OCI-LY7 (cell line): ENCODE measurements around the gene PPM1J. TPM values are rescaled to one million over a fixed set of nuclear protein-coding genes. Genes with fewer than 3 reads are reported as not detected.

Experiments used
- BruUV-seq: library from RNA; stranded (reverse); fragments of 400-500 nt; replicated peaks from 2 replicates; lab custom pipeline; 2021; lab: Mats Ljungman, UMichigan
- CTCF ChIA-PET: fragments of 300-600 bp; sonication (Branson Sonifier 250); formaldehyde crosslinking; loops from one replicate; lab custom pipeline; 2022; ENCODE audit warnings: antibody characterized with exemption; ENCODE audit not compliant: unreplicated experiment; lab: Charles Lee
- POLR2A ChIA-PET: fragments of 300-600 bp; sonication (Branson Sonifier 250); formaldehyde crosslinking; loops from one replicate; lab custom pipeline; 2022; ENCODE audit warnings: antibody characterized with exemption; lab: Charles Lee
- DNase-seq: peaks from one replicate; pipeline ENCODE4 v3.0.0-alpha.2; 2015; ENCODE audit warnings: low spot score
- H2AFZ ChIP-seq: fragments of 200-600 bp; sonication (generic), shearing (Covaris generic); 2 replicates; pipeline ENCODE4 v1.6.1; 2014; ENCODE audit warnings: mild to moderate bottlenecking, antibody characterized with exemption, low read length, moderate library complexity
- H3K27ac ChIP-seq: fragments of 200-600 bp; sonication (generic); 2 replicates; pipeline ENCODE4 v1.5.1; 2014; ENCODE audit warnings: mixed run types, low read depth, mild to moderate bottlenecking, moderate library complexity, low read length, inconsistent platforms; ENCODE audit not compliant: poor library complexity, severe bottlenecking
- H3K36me3 ChIP-seq: fragments of 200-600 bp; sonication (generic); 2 replicates; pipeline ENCODE4 v1.6.1; 2014; ENCODE audit warnings: mild to moderate bottlenecking, antibody characterized with exemption, low read length, moderate library complexity, mixed read lengths; ENCODE audit not compliant: insufficient read depth
- H3K4me1 ChIP-seq: fragments of 200-600 bp; sonication (generic); 2 replicates; pipeline ENCODE4 v1.5.1; 2014; ENCODE audit warnings: mild to moderate bottlenecking, low read length; ENCODE audit not compliant: insufficient read depth, poor library complexity, severe bottlenecking
- H3K4me2 ChIP-seq: fragments of 200-600 bp; sonication (generic); 2 replicates; pipeline ENCODE4 v1.6.1; 2014; ENCODE audit warnings: mild to moderate bottlenecking, low read length
- H3K4me3 ChIP-seq: fragments of 200-600 bp; sonication (generic); 2 replicates; pipeline ENCODE4 v1.5.1; 2014; ENCODE audit warnings: mild to moderate bottlenecking, low read depth, low read length; ENCODE audit not compliant: poor library complexity, severe bottlenecking
- H3K79me2 ChIP-seq: fragments of 200-600 bp; sonication (generic); 2 replicates; pipeline ENCODE4 v1.6.1; 2016; ENCODE audit warnings: low read depth, mild to moderate bottlenecking, low read length, moderate library complexity, mixed read lengths; ENCODE audit not compliant: insufficient read depth
- H3K9me2 ChIP-seq: fragments of 200-600 bp; sonication (generic); 2 replicates; pipeline ENCODE4 v1.6.1; 2016; ENCODE audit warnings: mild to moderate bottlenecking, low read length, mixed read lengths; ENCODE audit not compliant: insufficient read depth
- H3K9me3 ChIP-seq: fragments of 200-600 bp; sonication (generic); 2 replicates; pipeline ENCODE4 v1.6.1; 2014; ENCODE audit warnings: mild to moderate bottlenecking, mixed run types, low read length, mixed read lengths
- H4K20me1 ChIP-seq: fragments of 200-600 bp; sonication (generic); 2 replicates; pipeline ENCODE4 v1.6.1; 2014; ENCODE audit warnings: mild to moderate bottlenecking, antibody characterized with exemption, low read length, moderate library complexity, mixed read lengths; ENCODE audit not compliant: insufficient read depth
- CTCF ChIP-seq: fragments of 200-600 bp; sonication (generic); conservative IDR thresholded peaks from 2 replicates; pipeline ENCODE4 v1.5.1; 2014; ENCODE audit warnings: mild to moderate bottlenecking, antibody characterized with exemption, low read length, moderate library complexity, mixed read lengths
- EZH2phosphoT487 ChIP-seq: fragments of 200-600 bp; sonication (generic); IDR thresholded peaks from 2 replicates; pipeline ENCODE4 v1.6.1; 2018; ENCODE audit warnings: low read depth, borderline replicate concordance, mild to moderate bottlenecking, mixed run types, antibody characterized with exemption, low read length, moderate library complexity, mixed read lengths
- intact Hi-C: fragments of 100-400 bp; cut with micrococcal nuclease; formaldehyde crosslinking; loops from one replicate; pipeline ENCODE4 v1.10.0; 2022; ENCODE audit not compliant: unreplicated experiment
- total RNA-seq, 2 experiments: library from RNA; depleted of rRNA in 1 of 2; stranded (reverse); fragments of >200 nt in 1 of 2; shearing (Covaris generic) in 1 of 2; gene quantifications; 2 replicates each; pipeline ENCODE4 v1.2.3, GENCODE V29; 2014 to 2022

The PPM1J gene
- total RNA-seq, 2 experiments from 2014 or later = 1.5 to 4.2 TPM

GRCh38 chr1:112717263-112717873 lies 2.2 kb upstream of the PPM1J start:
- no peak overlapping the region for H2AFZ ChIP-seq
- no peaks in the 10 kb centered on the region for H3K9me3 ChIP-seq
- no peak overlapping the region for H3K4me2 ChIP-seq
- DNase-seq = no peak
- no peak overlapping the region for H3K27ac ChIP-seq
- no peaks in the 10 kb centered on the region for H4K20me1 ChIP-seq
- TF ChIP-seq CTCF = no peak
- no peak for TF ChIP-seq EZH2phosphoT487
- ChIA-PET POLR2A (no interaction called here), CTCF (interaction anchor here (0.6 kb wide), 1 partner anchor 121 kb away, joined by 3 read pairs; no protein-coding TSS in a partner anchor)
- H3K9me2 ChIP-seq = no peaks in the 10 kb centered on the region
- intact Hi-C loops = loop anchor here (5.0 kb wide), 1 partner anchor 960 kb away; no protein-coding TSS in a partner anchor
- no peak overlapping the region for H3K4me3 ChIP-seq
- no peaks in the 10 kb centered on the region for H3K79me2 ChIP-seq
- peaks cover 20% of the 10 kb centered on the region for H3K4me1 ChIP-seq
- H3K36me3 ChIP-seq = no peaks in the 10 kb centered on the region
- BruUV-seq = no TSS peak

- peak; percentile 98 for TF ChIP-seq CTCF
- TF ChIP-seq EZH2phosphoT487 = no peak
- no peaks in the 10 kb centered on the region for H3K9me3 ChIP-seq
- intact Hi-C loops = loop anchor here (1.0 to 5.0 kb wide), 2 partner anchors 88 to 961 kb away; no protein-coding TSS in a partner anchor
- H3K36me3 ChIP-seq = no peaks in the 10 kb centered on the region
- BruUV-seq = no TSS peak
- ChIA-PET CTCF (interaction anchor here (0.5 to 1.2 kb wide), 3 partner anchors 91 to 357 kb away, joined by 3 to 5 read pairs (median 3); partner anchors contain the start of gene LRIG2), POLR2A (interaction anchor here (0.7 to 1.8 kb wide), 3 partner anchors 9 to 322 kb away, joined by 3 to 6 read pairs (median 3); no protein-coding TSS in a partner anchor)
- no peaks in the 10 kb centered on the region for H3K79me2 ChIP-seq
- peak overlapping the region; percentile 97 for H3K4me2 ChIP-seq
- peaks cover 20% of the 10 kb centered on the region for H3K4me1 ChIP-seq
- no peaks in the 10 kb centered on the region for H3K9me2 ChIP-seq
- H2AFZ ChIP-seq = peak overlapping the region; percentile 83; the same call in 1 of the 2 replicates
- peak; percentile 83 for DNase-seq
- peak overlapping the region; percentile 78 for H3K4me3 ChIP-seq
- no peak overlapping the region for H3K27ac ChIP-seq
- no peaks in the 10 kb centered on the region for H4K20me1 ChIP-seq
These were observed 1.1 kb upstream of the PPM1J start for GRCh38 chr1:112716133-112716720.
